GM23248 (cell line): ENCODE results near the gene B9D1. TPM values are rescaled to one million over a fixed set of nuclear protein-coding genes. Genes with fewer than 3 reads are reported as not detected.

Experiments used
- DNase-seq: peaks from one replicate; pipeline ENCODE4 v3.0.0-alpha.2; 2015
- H2AFZ ChIP-seq: fragments of 200-600 bp; sonication (generic); 2 replicates; pipeline ENCODE4 v1.6.1; 2016; ENCODE audit warnings: antibody characterized with exemption
- H3F3A ChIP-seq: fragments of 200-600 bp; sonication (generic); 2 replicates; pipeline ENCODE4 v1.6.1; 2016; ENCODE audit warnings: mild to moderate bottlenecking, antibody characterized with exemption, mixed run types; ENCODE audit not compliant: insufficient read depth
- H3K27ac ChIP-seq: fragments of 200-600 bp; sonication (generic); 2 replicates; pipeline ENCODE4 v1.5.1; 2016; ENCODE audit warnings: mild to moderate bottlenecking
- H3K27me3 ChIP-seq: fragments of 200-600 bp; sonication (generic); replicated peaks from 2 replicates; pipeline ENCODE4 v1.6.1; 2016; ENCODE audit warnings: mild to moderate bottlenecking; ENCODE audit not compliant: insufficient read depth
- H3K36me3 ChIP-seq: fragments of 200-600 bp; sonication (generic); 2 replicates; pipeline ENCODE4 v1.6.1; 2016; ENCODE audit warnings: low read depth, mild to moderate bottlenecking
- H3K4me1 ChIP-seq: fragments of 200-600 bp; sonication (generic); 2 replicates; pipeline ENCODE4 v1.6.1; 2016; ENCODE audit warnings: mild to moderate bottlenecking; ENCODE audit not compliant: insufficient read depth
- H3K4me2 ChIP-seq: fragments of 200-600 bp; sonication (generic); one replicate; pipeline ENCODE4 v1.6.1; 2016; ENCODE audit warnings: mild to moderate bottlenecking; ENCODE audit not compliant: unreplicated experiment
- H3K4me3 ChIP-seq: fragments of 200-600 bp; sonication (generic); 2 replicates; pipeline ENCODE4 v1.5.1; 2016; ENCODE audit warnings: mild to moderate bottlenecking
- H3K79me2 ChIP-seq: fragments of 200-600 bp; sonication (generic); 2 replicates; pipeline ENCODE4 v1.6.1; 2016; ENCODE audit warnings: mild to moderate bottlenecking; ENCODE audit not compliant: insufficient read depth
- H3K9ac ChIP-seq: fragments of 200-600 bp; sonication (generic); 2 replicates; pipeline ENCODE4 v1.6.1; 2016; ENCODE audit warnings: mild to moderate bottlenecking
- H3K9me2 ChIP-seq: fragments of 200-600 bp; sonication (generic); 2 replicates; pipeline ENCODE4 v1.6.1; 2016; ENCODE audit warnings: mixed run types, mild to moderate bottlenecking, moderate library complexity; ENCODE audit not compliant: insufficient read depth
- H3K9me3 ChIP-seq: fragments of 200-600 bp; sonication (generic); one replicate; pipeline ENCODE4 v1.6.1; 2017; ENCODE audit warnings: low read depth
- H4K20me1 ChIP-seq: fragments of 200-600 bp; sonication (generic); 2 replicates; pipeline ENCODE4 v1.6.0; 2016; ENCODE audit not compliant: insufficient read depth
- EZH2 ChIP-seq: fragments of 200-600 bp; sonication (generic); IDR thresholded peaks from 2 replicates; pipeline ENCODE4 v1.6.1; 2018; ENCODE audit warnings: antibody characterized with exemption, mild to moderate bottlenecking; ENCODE audit not compliant: insufficient read depth, poor library complexity, severe bottlenecking
- EZH2phosphoT487 ChIP-seq: fragments of 200-600 bp; sonication (generic); IDR thresholded peaks from 2 replicates; pipeline ENCODE4 v1.6.1; 2018; ENCODE audit warnings: antibody characterized with exemption, moderate library complexity, mild to moderate bottlenecking, low read depth; ENCODE audit not compliant: insufficient read depth
- WGBS, 2 experiments: methylation state at CpG; one replicate each; pipeline ENCODE4 v1.1.6; 2015 to 2017; ENCODE audit warnings: low lambda C conversion rate in 2 of 2, low coverage in 1 of 2; ENCODE audit errors: missing lambda C conversion rate in 2 of 2; 5-methylcytosine and 5-hydroxymethylcytosine counted together
- in situ Hi-C: fragments of 300-500 bp; cut with MboI; formaldehyde crosslinking; loops from 2 replicates; pipeline ENCODE4 v1.15.0; 2020
- polyA plus RNA-seq: library from polyadenylated mRNA; unstranded; fragments of >200 nt; fragmentation: Nextera tagmentation; extraction: Ambion mirVana; gene quantifications from 2 replicates; pipeline ENCODE4 v1.2.1, GENCODE V29; 2016
- total RNA-seq: library from RNA; depleted of rRNA; stranded (reverse); fragments of >200 nt; shearing (Covaris generic); gene quantifications from 2 replicates; pipeline ENCODE4 v1.2.3, GENCODE V29; 2014

The B9D1 gene
- total and polyA plus RNA-seq, 2 experiments from 2014 or later = 15.5 to 24.4 TPM

DNA sequence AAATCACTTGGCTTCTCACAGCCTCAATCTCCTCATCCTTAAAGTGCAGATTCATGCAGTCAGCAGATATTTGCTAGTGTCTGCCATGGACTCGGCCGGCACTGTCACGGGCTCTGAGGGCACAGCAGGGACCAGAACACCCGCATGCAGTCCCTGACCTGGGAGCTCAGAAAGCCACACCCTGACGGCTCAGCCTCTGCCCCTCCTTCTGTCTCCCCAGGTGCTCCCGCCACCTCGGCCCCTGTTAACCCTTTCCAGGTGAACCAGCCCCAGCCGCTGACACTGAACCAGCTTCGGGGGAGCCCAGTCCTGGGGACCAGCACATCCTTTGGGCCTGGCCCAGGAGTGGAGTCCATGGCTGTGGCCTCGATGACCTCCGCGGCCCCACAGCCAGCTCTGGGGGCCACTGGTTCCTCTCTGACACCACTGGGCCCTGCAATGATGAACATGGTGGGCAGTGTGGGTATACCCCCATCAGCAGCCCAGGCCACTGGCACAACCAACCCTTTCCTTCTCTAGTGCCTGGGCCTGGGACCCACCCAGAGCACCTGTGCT, 28.7 kb downstream of the B9D1 start:
- no peaks in the 10 kb centered on the region for H3K79me2 ChIP-seq
- in situ Hi-C loops = no loop called here
- H3K4me1 ChIP-seq = peaks cover 29% of the 10 kb centered on the region
- no peak overlapping the region for H3K27ac ChIP-seq
- no peaks in the 10 kb centered on the region for H3K9me3 ChIP-seq
- no peaks in the 10 kb centered on the region for H3K27me3 ChIP-seq
- no peaks in the 10 kb centered on the region for H3K36me3 ChIP-seq
- H3K9me2 ChIP-seq = no peaks in the 10 kb centered on the region
- H4K20me1 ChIP-seq = no peaks in the 10 kb centered on the region
- no peak overlapping the region for H3K4me2 ChIP-seq
- 92 to 96% methylated on average over 7 to 12 of the region's 12 CpGs for WGBS, 2 experiments
- H2AFZ ChIP-seq = no peak overlapping the region
- no peak overlapping the region for H3K4me3 ChIP-seq
- no peak for DNase-seq
- H3K9ac ChIP-seq = no peak overlapping the region
- no peak for TF ChIP-seq EZH2phosphoT487
- no peak for TF ChIP-seq EZH2
- peaks cover 38% of the 10 kb centered on the region for H3F3A ChIP-seq

DNA sequence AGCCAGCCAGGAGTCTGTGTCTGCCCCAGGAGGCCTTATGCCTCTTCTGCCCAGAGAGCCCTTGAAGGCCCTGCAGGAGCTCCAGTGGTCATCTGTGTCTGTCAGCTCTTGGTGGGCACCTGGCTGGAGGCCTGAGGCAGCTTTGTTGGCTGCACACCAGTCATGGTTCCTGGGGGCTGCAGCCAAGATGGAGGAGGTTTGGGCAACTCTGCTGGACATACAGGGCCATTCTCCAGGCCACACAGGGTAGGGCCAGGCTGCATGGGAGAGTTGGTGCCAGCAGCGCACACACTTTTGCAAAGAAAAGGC, 29.4 kb downstream of the B9D1 start:
- Histone ChIP-seq H3K9me2 (no peaks in the 10 kb centered on the region), H3K27me3 (no peaks in the 10 kb centered on the region), H3K4me2 (no peak overlapping the region), H4K20me1 (no peaks in the 10 kb centered on the region), H3K4me3 (no peak overlapping the region), H2AFZ (no peak overlapping the region), H3K36me3 (no peaks in the 10 kb centered on the region), H3F3A (peaks cover 31% of the 10 kb centered on the region), H3K27ac (no peak overlapping the region), H3K79me2 (no peaks in the 10 kb centered on the region), H3K9ac (no peak overlapping the region), H3K9me3 (no peaks in the 10 kb centered on the region), H3K4me1 (peaks cover 30% of the 10 kb centered on the region)
- WGBS, 2 experiments = 96 to 100% methylated on average over 1 of the region's 1 CpG
- DNase-seq = no peak
- in situ Hi-C loops = no loop called here
- TF ChIP-seq EZH2 (no peak), EZH2phosphoT487 (no peak)

DNA sequence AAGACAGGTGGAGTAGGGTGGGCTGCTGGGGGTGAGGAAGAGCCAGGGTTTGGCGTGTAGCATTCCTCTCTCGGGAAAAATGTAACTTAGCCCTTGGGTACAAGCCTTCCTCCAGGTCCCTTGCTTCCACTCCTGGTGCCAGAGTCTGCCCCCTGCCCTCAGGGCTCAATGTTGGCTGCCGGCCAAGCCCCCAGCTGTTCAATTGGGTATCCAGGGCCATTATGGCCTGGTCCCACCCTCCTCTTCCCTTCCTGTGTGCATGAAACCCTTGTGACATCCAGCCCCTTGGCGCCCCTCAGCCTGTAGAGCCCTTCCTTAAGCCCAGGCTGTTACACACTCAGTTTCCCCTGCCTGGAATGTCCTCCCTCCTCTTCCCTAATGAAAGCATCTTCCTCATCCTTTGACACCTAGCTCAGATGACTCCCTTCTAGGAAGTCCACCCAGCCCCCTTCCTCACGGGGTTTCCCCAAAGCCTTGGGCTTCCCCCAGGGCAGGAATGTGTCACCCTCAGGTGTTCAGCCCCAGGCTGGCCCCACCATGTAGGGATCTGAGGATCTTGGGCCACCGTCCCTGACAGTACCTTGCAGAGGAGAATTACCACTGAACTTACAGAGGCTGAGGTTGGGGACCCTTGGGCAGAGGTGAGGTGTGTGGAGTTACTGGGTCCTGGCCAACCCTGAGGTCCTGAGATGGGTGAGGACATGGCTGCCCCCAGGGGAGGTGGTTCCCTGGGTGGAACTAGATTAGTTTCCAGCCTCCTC, 30.0 kb downstream of the B9D1 start:
- TF ChIP-seq EZH2phosphoT487 = no peak
- no peak for TF ChIP-seq EZH2
- no peak for DNase-seq
- no peak overlapping the region for H3K27ac ChIP-seq

DNA sequence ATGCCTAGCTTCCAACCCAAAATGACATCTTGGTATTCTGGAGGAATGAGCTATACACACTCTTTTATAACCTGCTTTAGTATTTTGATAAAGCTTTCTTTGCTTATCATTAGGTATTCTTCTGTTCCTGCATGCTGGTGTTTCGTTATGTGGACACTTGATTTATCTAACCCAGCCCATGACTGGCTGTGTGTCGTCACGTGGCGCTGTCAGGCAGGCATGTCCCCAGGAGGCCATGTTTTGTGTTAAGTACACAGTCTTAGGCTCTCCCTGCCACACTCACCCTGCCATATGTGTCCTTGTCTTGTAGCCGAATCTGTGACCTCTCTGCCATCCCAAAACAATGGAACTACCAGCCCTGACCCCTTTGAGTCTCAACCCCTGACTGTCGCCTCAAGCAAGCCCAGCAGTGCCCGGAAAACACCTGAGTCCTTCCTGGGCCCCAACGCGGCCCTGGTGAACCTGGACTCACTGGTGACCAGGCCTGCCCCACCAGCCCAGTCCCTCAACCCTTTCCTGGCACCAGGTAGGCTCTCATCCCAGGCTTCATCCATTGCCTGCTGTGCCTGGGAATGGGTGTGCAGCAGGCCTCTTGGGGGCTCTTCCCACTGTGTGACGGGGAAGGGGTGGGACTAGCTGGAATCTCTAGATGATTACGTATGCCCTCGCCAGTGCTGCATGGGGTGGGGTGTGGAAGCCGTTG, 30.8 kb downstream of the B9D1 start:
- H3K36me3 ChIP-seq = no peaks in the 10 kb centered on the region
- peaks cover 37% of the 10 kb centered on the region for H3F3A ChIP-seq
- peak overlapping the region; percentile 39; the same call in 1 of the 2 replicates for H3K9ac ChIP-seq
- no peaks in the 10 kb centered on the region for H4K20me1 ChIP-seq
- H3K27ac ChIP-seq = peak overlapping the region; percentile 41
- H3K9me2 ChIP-seq = no peaks in the 10 kb centered on the region
- DNase-seq = peak; percentile 27
- H3K4me3 ChIP-seq = no peak overlapping the region
- peak overlapping the region; percentile 39 for H3K4me2 ChIP-seq
- H3K9me3 ChIP-seq = no peaks in the 10 kb centered on the region
- 78 to 81% methylated on average over 13 of the region's 13 CpGs for WGBS, 2 experiments
- TF ChIP-seq EZH2phosphoT487 (no peak), EZH2 (no peak)
- H2AFZ ChIP-seq = no peak overlapping the region
- H3K79me2 ChIP-seq = no peaks in the 10 kb centered on the region
- H3K27me3 ChIP-seq = no peaks in the 10 kb centered on the region
- in situ Hi-C loops = no loop called here
- peaks cover 44% of the 10 kb centered on the region for H3K4me1 ChIP-seq

More for the DNA sequence above, 30.0 kb downstream of the B9D1 start:
- Histone ChIP-seq H3K4me3 (no peak overlapping the region), H3K9me3 (no peaks in the 10 kb centered on the region), H3K36me3 (no peaks in the 10 kb centered on the region), H3K4me2 (no peak overlapping the region), H3F3A (peaks cover 31% of the 10 kb centered on the region), H3K4me1 (peaks cover 36% of the 10 kb centered on the region), H3K9ac (no peak overlapping the region), H3K79me2 (no peaks in the 10 kb centered on the region), H2AFZ (no peak overlapping the region), H4K20me1 (no peaks in the 10 kb centered on the region), H3K27me3 (no peaks in the 10 kb centered on the region), H3K9me2 (no peaks in the 10 kb centered on the region)
- in situ Hi-C loops = no loop called here
- WGBS, 2 experiments = 77 to 80% methylated on average over 6 of the region's 6 CpGs
